NCI-H460 (cell line): ENCODE results near the gene HCAR2. TPM values are rescaled to one million over a fixed set of nuclear protein-coding genes. Genes with fewer than 3 reads are reported as not detected.
"Not testable (repeated sequence)": the region's sequence is repeated elsewhere in the genome, so short reads cannot be mapped to it uniquely, and the experiment has no call there.

Experiments
- DNase-seq: peaks from one replicate; pipeline ENCODE4 v3.0.0-alpha.2; 2016; ENCODE audit warnings: low read depth; ENCODE audit errors: extremely low read depth
- total RNA-seq: library from RNA; depleted of rRNA; stranded (reverse); fragments of >200 nt; shearing (Covaris generic); gene quantifications from 2 replicates; pipeline ENCODE4 v1.2.3, GENCODE V29; 2014

The HCAR2 gene
- total RNA-seq, 1 experiment from 2014 or later: 0.17 TPM

DNA sequence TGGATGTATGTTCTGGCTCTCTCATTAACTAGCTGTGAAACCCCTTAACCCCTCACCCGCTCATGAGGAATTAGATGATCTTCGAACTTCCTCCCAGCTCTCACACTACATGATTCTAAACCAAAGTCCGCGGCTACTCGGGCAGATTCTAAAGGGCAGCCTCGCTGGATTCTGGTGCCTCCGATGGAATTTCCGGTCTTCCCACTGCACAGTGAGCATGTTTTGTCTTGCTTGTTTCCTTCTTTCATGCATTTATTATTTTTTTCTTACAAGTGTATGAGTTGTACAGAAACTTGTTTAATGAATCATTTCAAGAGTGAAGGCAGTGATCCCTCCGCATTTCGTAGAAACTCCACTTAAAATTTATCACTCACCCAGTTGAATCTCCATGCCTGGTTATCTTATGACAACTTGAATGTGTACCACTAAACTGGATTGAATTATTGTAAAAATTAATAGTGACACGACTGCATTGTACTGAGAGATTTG is 17.9 kb upstream of the HCAR2 start:
- no peak for DNase-seq

DNA sequence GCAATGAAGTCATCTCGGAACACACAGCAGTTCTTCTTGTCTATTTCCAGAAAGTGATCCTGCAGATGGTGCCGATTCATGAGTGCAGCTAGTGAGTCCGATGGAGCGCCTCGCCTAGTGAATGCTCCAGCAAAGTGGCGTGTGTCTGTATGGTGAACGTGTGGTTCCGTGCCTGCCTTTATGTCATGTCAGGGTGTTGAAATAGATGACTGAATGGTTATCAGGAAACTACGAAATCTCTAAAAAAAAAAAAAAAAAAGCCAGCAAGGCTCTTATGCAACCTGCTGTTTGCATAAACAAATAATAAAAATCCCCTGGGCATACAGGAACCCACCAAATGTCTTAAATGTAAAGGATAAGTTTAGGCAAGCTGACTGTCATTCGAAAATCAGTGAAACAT is 13.5 kb upstream of the HCAR2 start, which contains the start of gene HCAR3:
Gene HCAR3, minus strand, starts transcription at position 154 of the 400 bp plus-strand sequence. Its CDS starts 74 bp downstream, at position 80.
- not testable (repeated sequence) for DNase-seq

DNA sequence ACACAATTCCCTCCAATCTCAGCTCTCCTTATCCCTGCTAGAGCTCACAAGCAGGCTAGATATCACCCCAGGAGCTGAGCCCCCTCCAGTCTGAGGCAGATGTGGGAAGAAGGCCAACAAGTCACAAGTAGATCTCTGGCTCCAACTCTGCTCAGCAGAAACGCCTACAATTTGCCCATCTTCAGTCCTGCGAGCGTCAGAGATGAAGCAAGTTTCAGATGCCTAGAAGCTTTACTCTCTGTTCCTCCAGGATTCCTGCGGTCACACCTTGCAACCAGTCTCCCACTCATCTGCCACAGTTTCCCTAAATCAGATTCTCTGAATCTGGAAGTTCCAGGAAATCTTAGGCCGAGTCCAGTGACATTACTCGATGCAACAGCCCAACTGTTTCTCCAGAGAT is 12.1 kb upstream of the HCAR2 start:
- not testable (repeated sequence) for DNase-seq

DNA sequence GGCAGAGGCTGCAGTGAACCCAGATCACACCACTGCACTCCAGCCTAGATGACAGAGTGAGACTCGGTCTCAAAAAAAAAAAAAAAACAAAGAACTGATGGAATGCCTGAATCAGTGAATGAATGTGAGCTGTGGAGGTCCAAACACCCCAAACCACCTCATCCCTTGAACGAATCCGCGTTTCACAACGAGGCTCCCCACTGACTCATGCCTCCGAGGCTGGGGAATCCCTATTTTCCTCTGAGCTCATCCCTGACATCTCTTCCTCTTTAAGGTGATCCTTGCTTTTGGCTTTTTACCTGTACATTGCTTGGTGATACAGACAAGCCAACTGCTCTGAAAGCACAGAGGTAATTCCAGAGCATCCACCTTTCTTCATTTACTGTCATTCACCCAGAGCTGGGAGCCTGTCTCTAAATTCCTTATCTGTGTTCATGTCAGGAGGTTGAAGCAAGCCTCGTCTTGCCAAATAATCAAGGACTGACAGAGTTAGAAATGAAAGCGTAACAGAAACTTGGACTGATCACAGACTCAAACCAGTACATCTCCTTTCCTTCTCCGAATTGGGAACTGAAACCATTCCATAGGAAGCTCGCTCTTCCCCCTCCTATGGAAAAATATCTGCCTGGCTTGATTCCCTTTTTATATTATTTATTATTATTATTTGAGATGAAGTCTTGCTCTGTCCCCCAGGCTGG is 10.5 kb upstream of the HCAR2 start:
- DNase-seq: not testable (repeated sequence)

GRCh38 chr12:122711266-122711665 is 8.1 kb upstream of the HCAR2 start:
- not testable (repeated sequence) for DNase-seq

GRCh38 chr12:122710341-122710740 is 7.2 kb upstream of the HCAR2 start:
- DNase-seq: not testable (repeated sequence)

DNA sequence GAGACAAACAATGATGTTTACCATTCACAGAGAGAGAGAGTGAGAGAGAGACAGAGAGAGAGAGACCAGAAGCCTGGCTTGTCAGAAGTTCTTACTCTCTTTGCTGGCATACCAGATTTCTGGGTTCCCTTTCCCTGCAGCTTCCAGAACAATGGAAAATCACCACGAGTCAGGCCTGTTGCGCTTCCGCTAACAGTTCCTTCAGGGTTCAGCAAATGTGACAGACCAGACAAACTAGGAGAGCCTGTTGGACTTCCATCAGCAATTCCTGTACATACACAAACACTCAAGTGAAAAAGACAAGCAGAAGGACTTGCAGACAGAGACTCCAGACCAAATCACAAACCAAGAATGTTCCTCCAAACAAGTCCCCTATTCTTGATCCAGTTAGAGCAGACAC is 6.1 kb upstream of the HCAR2 start:
- not testable (repeated sequence) for DNase-seq

DNA sequence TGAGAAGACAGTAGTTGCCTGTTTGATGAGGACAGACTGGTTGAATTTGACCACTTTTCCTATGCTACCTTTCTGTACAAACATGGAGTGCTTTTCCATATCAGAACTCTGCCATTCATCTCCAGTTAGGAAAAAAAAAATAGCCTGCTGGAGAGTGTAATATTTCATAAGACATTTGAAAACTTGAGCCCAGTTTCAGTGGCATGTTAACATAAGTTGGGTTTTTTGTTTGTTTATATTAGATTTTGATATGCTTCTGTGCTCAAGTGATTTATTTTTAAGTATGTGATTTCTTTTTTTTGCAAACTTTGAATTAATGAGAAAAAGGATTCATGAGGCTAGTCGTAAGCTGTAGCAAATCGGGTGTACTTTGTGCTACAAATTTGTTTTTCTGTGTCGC is 684 bp upstream of the HCAR2 start:
- DNase-seq: not testable (repeated sequence)

GRCh38 chr12:122701481-122701880 is 1.7 kb downstream of the HCAR2 start:
- DNase-seq: not testable (repeated sequence)

- not testable (repeated sequence) for DNase-seq
These were observed 3.0 kb downstream of the HCAR2 start for GRCh38 chr12:122700038-122700710.

- DNase-seq: not testable (repeated sequence)
These were observed 6.2 kb downstream of the HCAR2 start for GRCh38 chr12:122696922-122697321.

DNA sequence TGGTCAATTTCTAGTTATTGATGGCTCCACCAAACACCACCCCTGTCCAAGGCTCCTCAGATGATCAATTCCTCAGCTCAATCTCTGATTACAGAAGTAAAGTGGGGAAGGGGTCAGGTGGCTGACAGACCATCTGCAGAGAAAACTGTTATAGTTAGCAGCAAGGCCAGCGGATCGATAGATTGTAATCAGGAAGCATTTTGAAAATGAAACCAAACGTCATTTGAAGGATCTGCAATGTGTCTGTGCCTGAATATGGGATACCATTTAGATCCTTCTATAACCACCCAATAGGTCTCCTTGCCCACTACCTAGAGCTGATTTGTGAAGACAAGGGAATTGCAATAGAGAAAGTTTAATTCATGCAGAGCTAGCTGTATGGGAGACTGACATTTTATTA is 11.6 kb downstream of the HCAR2 start:
- no peak for DNase-seq

DNA sequence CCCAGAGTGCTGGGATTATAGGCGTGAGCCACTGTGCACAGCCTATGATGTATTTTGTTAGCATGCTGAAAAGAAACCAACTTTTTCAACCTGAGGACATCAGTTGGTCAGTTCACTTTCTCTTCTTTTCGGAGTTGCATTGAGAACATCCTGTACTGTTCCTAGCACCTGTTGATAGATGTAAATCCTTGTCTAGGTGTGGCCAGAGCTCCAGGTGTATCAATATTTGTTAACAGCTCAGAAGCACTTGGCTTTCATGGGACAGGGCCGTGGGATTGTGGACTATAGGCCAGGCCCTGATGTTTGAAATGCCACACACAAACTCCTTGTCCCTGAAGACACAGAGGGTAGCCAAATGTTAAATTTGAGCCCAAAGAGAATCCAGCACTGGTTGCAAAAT is 14.9 kb downstream of the HCAR2 start:
- no peak for DNase-seq

- no peak for DNase-seq
These were observed 16.1 kb downstream of the HCAR2 start for GRCh38 chr12:122687086-122687485.

GRCh38 chr12:122686538-122686937 is 16.6 kb downstream of the HCAR2 start:
- DNase-seq: no peak

GRCh38 chr12:122684297-122684813 is 18.8 kb downstream of the HCAR2 start:
- DNase-seq: no peak

- no peak for DNase-seq
These were observed 21.3 kb downstream of the HCAR2 start for GRCh38 chr12:122681814-122682213.

GRCh38 chr12:122680989-122681388 is 22.2 kb downstream of the HCAR2 start:
- DNase-seq: not testable (repeated sequence)

GRCh38 chr12:122676781-122677180 is 26.4 kb downstream of the HCAR2 start:
- not testable (repeated sequence) for DNase-seq

DNA sequence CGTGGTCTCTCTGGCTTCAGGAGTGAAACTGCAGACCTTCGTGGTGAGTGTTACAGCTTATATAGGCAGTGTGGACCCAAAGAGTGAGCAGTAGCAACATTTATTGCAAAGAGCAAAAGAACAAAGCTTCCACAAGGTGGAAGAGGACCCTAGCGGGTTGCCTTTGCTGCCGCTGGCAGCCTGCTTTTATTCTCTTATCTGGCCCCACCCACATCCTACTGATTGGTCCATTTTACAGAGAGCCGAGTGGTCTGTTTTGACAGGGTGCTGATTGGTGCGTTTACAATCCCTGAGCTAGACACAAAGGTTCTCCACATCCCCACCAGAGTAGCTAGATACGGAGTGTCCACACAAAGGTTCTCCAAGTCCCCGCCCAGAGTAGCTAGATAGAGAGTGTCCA is 27.1 kb downstream of the HCAR2 start:
- DNase-seq: not testable (repeated sequence)

GRCh38 chr12:122672515-122672914 is 30.6 kb downstream of the HCAR2 start:
- no peak for DNase-seq
